Stimulated activated CD8-positive, alpha-beta memory T cell treated with anti-CD3 and anti-CD28 coated beads, Interleukin-7, amount 100 ng/mL, for 48 hours (primary cell): ENCODE data around the gene PXYLP1.

Experiments
- DNase-seq, 2 donors: peaks; one replicate each; pipeline ENCODE4 v3.0.0-alpha.2; 2020; ENCODE audit warnings: low read depth in 1 of 2; ENCODE audit errors: extremely low read depth in 1 of 2

The PXYLP1 gene

DNA sequence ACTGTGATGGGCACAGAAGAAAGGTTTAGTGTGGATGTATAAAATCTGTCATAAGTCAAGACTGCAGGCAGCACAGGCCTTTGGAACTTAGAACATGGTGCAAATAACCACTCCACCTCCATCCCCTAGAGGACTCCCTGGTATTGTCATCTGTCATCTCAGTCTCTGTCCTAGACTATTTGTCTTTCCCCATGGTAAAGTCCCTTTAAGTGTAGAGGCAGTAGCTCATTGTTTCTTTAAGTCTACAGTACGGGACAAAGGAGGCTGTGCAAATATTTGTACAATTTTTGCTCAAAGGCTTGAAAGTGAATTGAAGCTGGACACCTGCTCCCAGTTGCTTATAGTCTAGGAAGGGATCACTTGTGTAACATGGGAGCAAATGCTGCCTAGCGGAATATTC, 3.2 kb upstream of the PXYLP1 start:
- no peak for DNase-seq

DNA sequence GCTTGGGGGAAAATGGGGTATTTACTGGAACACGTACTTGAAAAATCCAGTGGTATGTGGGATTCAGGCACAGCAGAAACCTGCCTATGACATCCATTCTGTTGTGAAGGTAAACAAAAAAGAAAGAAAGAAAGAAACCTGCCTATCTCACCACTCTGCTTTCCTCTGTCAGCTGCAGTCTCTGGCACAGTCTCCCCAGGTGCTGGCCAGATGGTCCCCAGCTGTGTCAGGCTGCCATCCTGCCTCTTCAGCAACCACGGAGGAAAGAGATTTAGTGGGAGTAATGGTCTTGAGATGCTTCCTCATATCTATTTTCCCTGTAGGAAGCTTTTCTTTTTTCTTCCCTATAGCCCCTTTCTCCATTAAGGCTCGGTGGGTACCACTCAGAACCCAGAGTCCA, 2.5 kb upstream of the PXYLP1 start:
- DNase-seq, result no peak

DNA sequence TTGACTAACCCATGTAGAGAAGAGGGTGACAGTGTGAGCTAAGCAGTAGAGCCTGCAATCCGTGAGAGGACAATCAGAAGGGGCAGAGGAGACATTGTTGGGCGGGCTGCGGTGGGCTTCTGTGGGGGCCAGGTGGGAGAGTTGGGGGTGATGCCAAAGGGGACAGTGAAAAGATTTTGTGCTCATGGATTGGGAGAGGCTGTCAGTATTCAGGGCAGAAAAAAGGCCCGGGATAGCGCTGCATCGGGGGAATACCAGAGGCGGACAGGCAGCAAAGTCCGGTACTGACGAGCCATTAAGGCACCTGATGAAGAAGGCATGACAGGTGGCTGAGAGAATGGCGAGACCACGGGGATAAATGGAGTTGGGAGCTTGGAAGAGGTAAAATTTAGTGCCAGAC, 1.3 kb upstream of the PXYLP1 start:
- no peak for DNase-seq

DNA sequence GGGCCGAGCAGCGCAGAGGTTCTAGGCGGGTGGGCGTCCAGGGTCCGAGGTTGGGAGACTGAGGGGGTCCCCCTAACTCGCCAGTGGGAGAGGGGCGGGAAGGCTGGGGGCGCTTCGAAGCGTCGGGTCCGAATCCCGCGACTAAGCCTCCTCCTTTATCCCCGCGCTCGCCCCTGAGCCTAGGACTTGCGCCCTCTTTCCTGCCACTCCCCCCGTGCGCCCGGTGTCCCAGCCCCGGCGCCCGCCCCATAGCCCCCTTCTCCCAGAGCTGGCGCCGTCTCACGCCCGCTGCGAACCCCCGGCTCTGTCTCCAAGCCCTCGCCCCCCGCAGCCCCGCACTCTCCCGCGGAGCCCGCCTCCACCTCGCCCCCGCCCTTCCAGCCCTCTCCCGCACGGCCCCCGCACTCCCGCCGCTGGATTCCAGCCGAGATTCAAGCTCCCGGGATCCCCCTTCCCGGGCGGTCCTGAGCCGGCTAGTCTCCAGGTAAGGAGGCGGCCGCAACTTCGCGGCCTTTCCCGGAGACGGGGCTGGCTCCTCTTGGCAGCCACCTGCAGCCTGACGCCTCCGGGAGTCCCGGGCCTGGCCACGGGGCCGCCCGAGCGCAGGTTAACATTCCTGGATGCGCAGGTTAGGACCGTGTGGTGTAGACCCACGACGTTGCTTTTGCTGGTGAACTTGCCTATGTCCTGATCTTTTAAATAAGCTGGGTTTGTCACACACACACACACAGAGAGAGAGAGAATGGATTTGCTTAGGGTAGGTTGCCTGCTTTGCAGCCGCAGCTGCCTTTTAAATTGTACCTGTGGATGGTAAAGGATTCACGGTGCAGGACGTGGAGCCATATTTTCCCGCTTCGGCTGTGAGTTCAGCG, 563 bp downstream of the PXYLP1 start:
- DNase-seq, result no peak

DNA sequence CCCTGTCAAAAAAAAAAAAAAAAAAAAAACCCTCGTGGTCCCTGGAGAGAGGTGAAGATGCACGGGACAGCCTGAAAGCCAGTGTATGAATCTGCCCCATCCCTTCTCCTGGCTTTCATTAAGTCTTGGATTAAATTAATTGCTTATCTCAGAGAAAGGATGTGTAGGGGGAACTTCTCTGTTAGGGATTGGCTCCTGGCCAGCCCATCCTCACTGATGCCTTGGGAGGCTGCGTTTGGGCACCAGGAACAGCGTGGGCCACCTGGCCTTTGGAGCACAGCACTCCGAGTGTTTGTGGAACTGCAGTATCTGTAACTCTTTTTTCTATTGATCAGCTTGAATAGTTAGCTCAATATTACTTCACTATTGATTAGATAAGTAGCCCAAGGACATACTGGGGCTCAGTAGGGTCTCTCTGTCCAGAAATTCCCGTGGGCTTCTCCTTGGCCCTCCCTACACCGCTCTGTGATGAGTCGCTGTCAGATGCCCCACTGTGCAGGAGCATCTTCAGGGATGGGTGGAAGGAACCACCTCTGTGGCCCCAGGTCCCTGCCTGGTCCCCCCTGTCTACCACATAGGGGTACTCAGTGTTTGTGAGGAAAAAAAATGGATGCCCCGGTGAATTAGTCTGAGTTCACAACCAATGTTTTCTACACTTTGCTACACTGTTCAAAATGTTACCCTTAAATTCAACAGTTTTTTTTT, 2.0 kb downstream of the PXYLP1 start:
- no peak for DNase-seq

DNA sequence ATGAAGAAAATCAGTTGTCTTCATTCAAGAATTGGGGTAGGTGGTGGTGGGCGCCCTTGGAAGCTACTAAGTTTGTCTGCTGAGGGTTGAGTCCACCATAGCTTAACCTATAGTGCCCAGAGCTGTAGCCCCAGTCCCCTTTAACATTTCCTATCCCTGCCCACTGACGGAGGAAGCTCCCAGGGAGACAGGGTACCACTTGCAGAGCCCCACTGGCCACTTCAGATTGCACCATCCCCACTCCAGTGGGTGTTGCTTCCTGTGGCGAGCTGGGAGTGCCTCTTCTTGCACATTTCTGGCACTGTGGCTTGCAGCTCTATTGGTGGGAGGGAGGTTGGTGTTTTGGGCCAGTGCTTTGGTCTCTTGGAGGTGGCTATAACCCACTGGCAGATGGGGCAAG, 2.7 kb downstream of the PXYLP1 start:
- no peak for DNase-seq

DNA sequence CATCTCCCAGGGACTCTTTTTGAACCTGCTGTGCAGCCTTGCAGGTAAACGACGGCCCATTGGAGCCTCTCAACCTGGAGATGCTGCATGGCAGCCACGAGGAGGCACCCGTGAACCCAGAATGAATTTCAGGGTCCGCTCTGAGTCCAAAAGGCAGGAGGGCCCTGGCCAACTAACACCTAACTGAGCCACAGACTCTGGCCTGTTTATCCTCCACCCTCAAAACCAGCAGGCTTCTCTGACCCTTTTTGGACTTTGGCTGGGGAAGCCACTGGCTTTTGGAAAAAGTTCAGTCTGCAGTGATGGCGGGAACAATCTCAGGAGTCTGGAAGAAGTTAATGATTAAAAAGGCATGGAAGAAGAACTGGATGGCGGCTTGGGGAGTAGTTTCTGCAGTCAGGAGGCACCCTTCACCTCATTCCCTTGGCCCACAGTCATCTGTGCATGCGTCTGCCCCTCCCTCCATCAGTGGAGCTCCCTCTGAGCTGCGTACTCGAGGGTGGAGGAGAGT, 4.1 kb downstream of the PXYLP1 start:
- DNase-seq, result no peak

DNA sequence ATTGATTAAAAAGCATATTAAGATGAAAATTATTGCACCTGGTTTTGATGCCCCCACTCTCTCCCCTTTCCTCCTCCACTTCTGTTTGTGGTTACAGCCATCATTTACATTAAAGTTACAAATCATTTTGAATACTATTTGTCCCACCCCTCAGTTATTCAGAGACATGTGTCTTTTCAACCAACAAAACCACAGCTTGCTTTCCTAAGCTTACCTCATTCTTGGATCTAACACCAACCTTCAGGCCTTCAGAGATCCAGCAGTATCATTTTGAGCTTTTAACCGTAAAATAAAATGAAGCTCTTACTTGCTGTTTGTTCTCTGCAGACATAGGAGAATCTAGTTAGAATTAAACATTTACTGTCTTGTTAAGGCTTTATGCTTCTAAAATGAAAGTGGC, 4.7 kb downstream of the PXYLP1 start:
- DNase-seq, result no peak

DNA sequence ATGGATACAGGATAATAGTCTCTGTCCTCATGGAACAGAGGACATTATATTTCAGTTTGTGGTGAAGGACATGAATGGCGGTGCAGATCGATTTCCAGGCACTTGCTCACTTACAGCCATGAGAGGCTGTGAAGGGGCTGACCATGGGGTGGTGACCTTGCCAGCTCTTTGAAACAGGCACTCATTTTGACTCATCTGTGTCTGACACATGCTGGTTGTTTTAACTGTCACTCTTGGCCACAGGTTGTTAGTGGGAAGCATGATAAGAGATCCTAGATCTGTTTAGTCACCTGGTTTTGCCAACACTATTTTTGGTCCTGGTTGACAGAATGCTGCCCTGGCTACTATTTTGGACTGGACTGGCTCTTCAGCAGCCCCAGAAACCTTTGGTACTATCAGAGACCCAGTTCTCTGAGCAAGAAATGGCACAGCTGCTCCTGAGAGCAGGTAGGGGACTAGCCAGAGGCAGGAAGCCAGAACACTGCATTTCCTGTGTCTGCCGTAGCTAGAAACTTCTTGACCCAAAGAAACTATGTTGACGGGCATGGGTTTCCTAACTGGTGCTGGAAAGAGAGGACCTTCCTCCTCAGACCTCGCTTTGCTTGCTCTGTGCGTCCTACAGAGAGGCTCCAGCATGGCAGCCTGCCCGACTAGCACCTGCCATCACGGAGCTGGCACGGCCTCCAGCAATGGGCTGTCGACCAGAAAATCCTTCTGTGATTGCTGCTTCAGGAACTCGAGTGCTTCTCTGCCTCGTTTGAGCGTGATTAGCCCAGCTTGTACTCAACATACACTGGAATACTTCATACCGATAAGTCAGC, 6.3 kb downstream of the PXYLP1 start:
- peak in 1 of 2 donors; percentile 52 for DNase-seq

DNA sequence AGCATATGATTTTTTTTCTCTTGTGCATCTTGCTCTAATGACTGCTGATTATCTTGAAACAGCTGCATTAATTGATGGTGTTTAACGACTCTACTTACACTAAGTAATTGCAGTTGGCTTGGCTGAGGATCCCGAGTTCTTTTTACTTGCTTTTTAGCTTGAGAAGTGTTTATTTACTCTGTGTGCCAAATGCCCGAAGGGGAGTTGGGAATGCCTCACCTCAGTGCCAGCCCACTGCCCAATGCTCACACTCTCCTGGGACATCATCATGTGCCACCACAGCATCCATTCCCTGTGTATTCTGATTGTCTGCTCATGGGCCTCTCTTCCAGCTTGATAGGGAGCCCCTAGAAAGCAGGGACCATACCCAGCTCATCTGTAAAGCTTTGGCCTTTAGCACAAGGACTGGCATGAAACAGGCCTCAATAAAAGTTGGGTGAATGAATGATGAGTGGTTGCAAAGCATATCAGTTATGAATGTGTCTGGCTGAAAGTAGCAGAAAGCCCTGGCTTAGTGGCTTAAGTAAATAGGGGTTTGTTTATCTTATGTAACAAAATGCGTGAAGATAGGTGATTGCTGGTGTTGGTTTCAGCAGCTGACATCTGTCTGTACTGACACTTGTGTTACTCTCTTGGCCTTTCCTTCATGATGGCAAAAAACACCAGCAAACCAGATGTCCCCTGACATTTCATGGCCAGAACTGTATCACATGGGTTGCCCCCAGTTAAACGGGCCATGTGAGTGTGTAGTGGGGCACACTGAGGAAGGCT, 8.1 kb downstream of the PXYLP1 start:
- DNase-seq, result no peak

DNA sequence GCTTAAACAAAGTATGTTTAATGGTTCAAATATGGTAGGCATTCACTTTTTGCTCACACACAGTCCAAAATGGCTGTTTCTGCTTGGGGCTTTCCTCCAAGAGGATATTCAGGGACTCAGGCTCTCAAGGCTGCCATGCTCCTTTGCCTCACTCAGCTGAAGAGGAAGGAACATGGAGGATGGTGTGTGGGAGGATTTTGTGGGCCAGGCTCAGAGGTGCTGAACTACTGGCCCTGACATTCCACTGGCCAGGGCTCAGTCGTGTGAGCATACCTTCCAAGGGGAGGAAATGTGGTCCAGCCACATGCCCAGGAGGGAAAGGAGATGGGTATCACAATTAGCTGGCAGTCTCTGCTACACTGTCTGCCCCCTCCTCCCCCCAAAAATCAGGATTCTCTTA, 8.7 kb downstream of the PXYLP1 start:
- no peak for DNase-seq

DNA sequence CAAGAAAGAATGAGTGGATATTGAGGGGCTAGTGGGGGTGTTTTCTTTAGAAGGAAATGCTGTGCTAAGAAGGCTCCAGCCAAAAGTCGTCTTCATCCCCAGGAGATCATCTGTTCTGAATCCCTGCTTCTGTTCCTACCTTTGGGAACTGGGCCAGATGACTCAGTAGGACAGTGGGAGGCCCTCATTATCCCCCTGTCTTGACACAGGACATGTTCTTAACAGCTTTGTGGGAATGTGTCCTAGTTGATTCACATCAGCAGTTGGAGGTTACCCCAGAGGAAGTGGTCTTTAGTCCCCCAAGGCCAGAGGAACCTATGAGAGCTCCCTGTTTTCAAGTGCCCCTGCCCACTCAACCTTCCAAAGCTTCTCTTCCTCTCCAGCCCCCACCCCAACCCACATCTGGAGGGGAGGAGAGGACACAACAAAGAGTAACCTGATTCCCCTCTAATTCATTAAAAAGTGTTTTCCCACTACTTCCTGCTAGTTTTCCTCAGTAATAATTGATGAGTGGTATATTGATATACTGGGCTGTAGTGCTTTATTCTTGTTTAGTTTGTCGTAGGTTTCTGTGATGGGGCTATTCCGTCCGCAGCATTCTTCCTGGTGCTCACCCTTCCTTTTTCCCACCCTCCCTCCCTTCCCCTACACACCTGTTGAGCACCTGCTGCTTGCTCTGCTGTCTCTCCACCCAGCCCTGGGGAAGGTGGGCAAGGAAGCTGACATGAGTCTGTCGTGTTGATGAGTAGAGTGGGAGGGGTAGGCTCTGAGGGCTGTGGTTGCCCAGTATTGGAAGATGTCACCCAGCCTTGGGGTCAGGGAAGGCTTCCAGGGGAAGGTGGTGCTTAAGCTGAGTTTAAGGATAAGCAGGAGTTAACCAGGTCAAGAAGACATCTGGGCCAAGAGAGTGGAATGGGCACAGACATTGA, 9.3 kb downstream of the PXYLP1 start:
- DNase-seq, result no peak

DNA sequence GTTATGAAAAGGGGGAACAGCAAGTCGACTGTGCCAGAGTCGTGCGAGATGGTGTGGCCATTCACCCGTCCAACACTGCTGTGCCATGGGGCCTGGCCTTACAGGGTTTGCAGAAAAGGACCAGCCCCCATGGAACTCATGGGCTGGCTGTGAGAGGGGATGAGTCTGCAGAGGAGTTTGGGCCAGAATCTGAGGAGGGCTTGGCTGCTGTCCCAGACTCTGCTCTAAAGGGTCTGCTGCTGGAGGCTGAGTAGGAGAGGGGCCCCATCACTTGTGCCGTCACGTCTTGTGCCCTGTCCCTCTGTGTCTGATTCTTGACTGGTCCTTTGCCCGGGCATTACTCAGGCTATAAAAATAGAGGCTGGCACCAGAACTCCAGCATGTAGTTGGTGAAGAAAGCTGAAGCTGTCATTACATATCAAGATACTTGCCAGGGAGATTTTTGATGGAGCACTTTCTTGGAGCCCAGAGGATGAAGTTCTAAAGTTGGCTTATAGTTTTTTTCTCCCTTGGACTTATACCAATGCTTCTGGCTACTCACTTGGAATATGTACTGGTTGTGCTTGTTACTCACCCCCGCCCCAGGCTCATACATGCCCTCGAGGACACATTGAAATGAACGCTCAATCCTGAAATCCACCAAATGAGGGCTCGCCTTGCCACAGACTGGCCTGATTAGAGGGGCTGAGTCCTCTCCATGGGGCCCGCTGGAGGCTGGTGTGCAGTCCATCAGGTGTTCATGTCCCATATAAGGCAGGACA, 10.2 kb downstream of the PXYLP1 start:
- no peak for DNase-seq

DNA sequence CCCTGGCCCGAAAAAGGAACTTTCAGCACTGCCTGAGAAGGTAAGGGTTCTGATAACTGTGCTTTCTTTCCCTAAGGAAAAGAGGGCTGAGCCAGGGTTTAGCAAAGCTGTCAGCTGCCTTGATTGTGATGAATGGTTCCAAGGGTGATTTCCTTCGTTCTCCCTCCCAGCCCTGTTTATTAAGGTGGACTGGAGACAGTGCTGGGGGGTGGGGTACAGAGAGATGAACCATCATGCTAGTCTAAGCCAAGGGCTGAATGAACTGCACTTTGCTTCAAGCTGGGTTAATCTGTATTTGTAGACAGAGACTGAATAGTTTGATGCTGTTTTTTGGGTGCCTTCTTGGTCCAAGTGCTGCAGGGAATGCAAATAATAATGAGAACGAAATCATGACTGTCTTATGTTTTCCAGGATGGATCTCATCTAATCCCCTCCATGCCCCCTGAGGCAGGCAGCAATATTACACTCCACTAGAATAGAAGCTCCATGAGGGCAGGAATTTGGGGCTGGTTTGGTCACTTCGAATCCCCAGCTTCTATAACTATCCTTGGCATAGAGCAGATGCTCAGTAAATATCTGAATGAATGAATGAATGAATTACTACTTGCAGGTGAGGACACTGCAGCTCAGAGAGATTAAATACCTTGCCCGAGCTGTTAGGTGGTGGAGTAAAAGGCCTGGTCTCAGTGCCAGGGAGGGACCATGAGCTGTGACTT, 10.9 kb downstream of the PXYLP1 start:
- no peak for DNase-seq

DNA sequence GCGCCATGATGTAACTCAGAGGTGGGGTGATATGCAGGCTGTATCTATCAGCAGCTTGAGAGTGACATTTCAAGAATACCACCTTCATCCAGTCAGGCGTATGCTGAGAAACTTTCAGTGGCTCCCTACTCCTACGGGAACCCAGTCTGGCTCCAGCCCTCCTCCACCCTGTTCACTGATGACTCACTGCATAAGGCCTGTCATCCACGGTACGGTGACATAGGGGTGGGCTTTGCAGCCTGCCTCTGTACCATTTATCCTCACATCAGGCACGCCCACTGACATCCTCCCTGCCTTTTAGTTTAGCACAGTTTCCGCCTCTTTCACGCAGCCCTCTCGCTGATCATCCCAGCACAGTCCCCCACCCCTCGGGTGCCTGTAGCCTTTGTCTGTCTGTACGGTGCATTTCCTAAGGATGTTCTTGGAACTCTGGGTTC, 11.7 kb downstream of the PXYLP1 start:
- DNase-seq, result peak in 1 of 2 donors; percentile 78

DNA sequence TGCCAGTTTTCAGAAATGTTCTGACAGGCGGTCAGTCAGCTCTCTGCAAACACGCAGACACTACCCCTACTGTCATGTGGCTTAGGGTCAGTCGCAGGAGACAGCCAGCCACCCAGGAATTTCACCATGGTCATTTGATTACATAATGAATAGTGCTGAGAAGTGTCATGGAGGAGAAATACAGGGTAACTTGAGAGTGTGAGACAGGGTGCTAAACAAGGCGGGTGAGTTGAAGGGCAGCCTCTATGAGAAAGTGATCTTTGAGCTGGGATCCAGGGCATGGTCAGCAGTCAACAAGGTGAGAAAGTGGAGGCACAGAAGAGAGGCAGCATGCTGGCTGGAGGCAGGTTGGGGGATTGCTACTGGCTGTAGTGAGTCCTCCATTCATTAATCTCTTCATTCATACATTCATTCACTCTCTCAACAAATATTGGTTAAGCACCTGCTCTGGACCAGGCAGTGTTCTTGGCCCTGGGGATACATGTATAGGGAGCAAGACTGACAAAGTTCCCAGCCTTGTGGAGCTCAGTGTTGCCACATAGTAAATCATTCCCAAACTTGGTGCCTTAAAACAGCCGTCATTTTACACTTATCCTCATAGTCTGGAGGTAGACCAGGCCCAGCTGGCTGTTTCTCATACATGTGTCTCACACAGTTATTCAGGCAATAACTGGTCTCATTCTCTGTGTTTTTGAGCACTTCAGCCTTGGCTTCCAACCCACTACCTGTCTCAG, 14.8 kb downstream of the PXYLP1 start:
- DNase-seq, result no peak

DNA sequence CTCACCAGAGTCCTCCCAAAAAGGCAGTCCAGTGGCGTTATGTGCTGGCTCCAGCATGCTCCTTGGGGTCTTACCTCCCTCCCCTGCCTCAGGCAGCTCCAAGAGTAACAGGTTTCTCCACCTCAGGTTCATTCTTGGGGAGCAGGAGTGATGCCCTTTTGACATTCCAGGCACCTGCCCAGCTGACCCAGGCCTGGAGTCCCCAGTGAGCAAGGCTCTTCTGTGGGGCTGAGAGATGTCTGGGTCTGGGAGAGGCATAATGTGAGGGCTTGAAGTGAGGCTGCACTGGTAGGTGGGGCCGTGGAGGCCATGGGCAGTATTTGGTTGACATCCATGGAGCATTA, 15.3 kb downstream of the PXYLP1 start:
- no peak for DNase-seq
